HCT116 (cell line): ENCODE data around the gene SLC9A9. TPM values are rescaled to one million over a fixed set of nuclear protein-coding genes. Genes with fewer than 3 reads are reported as not detected.

Experiments
- ATAC-seq: fragments of 200-7000 bp; cut with Tn5 transposase; 2 replicates; pipeline ENCODE4 v1.9.1; 2020; ENCODE audit warnings: mild to moderate bottlenecking, moderate library complexity
- BruUV-seq: library from RNA; stranded (reverse); fragments of 400-500 nt; replicated peaks from 2 replicates; lab custom pipeline; 2021; lab: Mats Ljungman, UMichigan
- CTCF ChIA-PET: fragments of 300-600 bp; sonication (Branson Sonifier 250); formaldehyde crosslinking; loops from one replicate; lab custom pipeline; 2021; ENCODE audit warnings: antibody characterized with exemption; lab: Charles Lee
- POLR2A ChIA-PET: fragments of 300-600, 350-600 bp; sonication (Branson Sonifier 250); formaldehyde crosslinking; loops from one replicate; lab custom pipeline; 2021; ENCODE audit warnings: antibody characterized with exemption; lab: Charles Lee
- RAD21 ChIA-PET, 2 experiments: fragments of 300-600 bp; sonication (Branson Sonifier 250); formaldehyde crosslinking; loops; one replicate each; lab custom pipeline; 2023; ENCODE audit warnings: low total read pairs in 2 of 2; ENCODE audit not compliant: uncharacterized antibody in 2 of 2, unreplicated experiment in 2 of 2, low non-redundant PET in 1 of 2; lab: Charles Lee
- DNase-seq: peaks from one replicate; pipeline ENCODE4 v3.0.0-alpha.2; 2010; ENCODE audit warnings: low read depth, low spot score
- H2AFZ ChIP-seq: fragments of 200-600 bp; shearing (Covaris generic), sonication (generic); 2 replicates; pipeline ENCODE4 v1.6.1; 2017; ENCODE audit warnings: low read depth, mixed run types, mixed read lengths, antibody characterized with exemption, low read length; ENCODE audit not compliant: poor library complexity, severe bottlenecking
- H3K27ac ChIP-seq: 2 replicates; pipeline ENCODE4 v1.5.1; 2012; ENCODE audit warnings: low read depth, low read length
- H3K27me3 ChIP-seq: fragments of 200-600 bp; sonication (generic); 2 replicates; pipeline ENCODE4 v1.6.1; 2016; ENCODE audit warnings: mixed run types, low read length, mixed read lengths; ENCODE audit not compliant: insufficient read depth
- H3K36me3 ChIP-seq, 2 experiments: fragments of 200-500 bp in 1 of 2; fragments of 200-600 bp in 1 of 2; sonication (Bioruptor generic) in 1 of 2; sonication (generic) in 1 of 2; 2 replicates each; pipeline versions ENCODE4 v1.5.1 to v1.6.1; 2014 to 2016; ENCODE audit warnings: low read length in 2 of 2, inconsistent platforms in 1 of 2, mixed read lengths in 1 of 2, mixed run types in 1 of 2; ENCODE audit not compliant: insufficient read depth in 2 of 2, control insufficient read depth in 1 of 2
- H3K4me1 ChIP-seq, 2 experiments: fragments of 200-600 bp in 1 of 2; sonication (generic) in 1 of 2; 2 replicates each; pipeline versions ENCODE4 v1.5.1 to v1.6.1; 2012 to 2017; ENCODE audit warnings: low read length in 2 of 2, inconsistent platforms in 1 of 2, mild to moderate bottlenecking in 1 of 2, mixed read lengths in 1 of 2, mixed run types in 1 of 2, moderate library complexity in 1 of 2; ENCODE audit not compliant: insufficient read depth in 2 of 2, control insufficient read depth in 1 of 2
- H3K4me2 ChIP-seq: fragments of 200-600 bp; sonication (generic); 2 replicates; pipeline ENCODE4 v1.6.1; 2017; ENCODE audit warnings: mixed run types, low read length, mixed read lengths
- H3K4me3 ChIP-seq, 2 experiments: fragments of 200-600 bp in 1 of 2; sonication (generic) in 1 of 2; replicated peaks in 1 of 2; 2 replicates each; pipeline ENCODE4 v1.5.1; 2011 to 2016; ENCODE audit warnings: low read length in 2 of 2, control low read depth in 1 of 2, low read depth in 1 of 2, mild to moderate bottlenecking in 1 of 2, mixed read lengths in 1 of 2, mixed run types in 1 of 2
- H3K79me2 ChIP-seq: fragments of 200-600 bp; sonication (generic); 2 replicates; pipeline ENCODE4 v1.6.1; 2017; ENCODE audit warnings: mild to moderate bottlenecking, mixed run types, low read length, moderate library complexity, mixed read lengths; ENCODE audit not compliant: insufficient read depth
- H3K9ac ChIP-seq: fragments of 200-600 bp; sonication (generic); 2 replicates; pipeline ENCODE4 v1.6.1; 2016; ENCODE audit warnings: low read length, mixed read lengths
- H3K9me2 ChIP-seq: fragments of 200-600 bp; sonication (generic), shearing (Covaris generic); 2 replicates; pipeline ENCODE4 v1.6.1; 2017; ENCODE audit warnings: mixed run types, mild to moderate bottlenecking, moderate library complexity; ENCODE audit not compliant: insufficient read depth
- H3K9me3 ChIP-seq, 2 experiments: fragments of 200-500 bp in 1 of 2; fragments of 200-600 bp in 1 of 2; sonication (Bioruptor generic) in 1 of 2; sonication (generic) in 1 of 2; 2 replicates each; pipeline ENCODE4 v1.6.1; 2014 to 2017; ENCODE audit warnings: low read length in 2 of 2, mixed read lengths in 2 of 2, inconsistent platforms in 1 of 2, low read depth in 1 of 2, mild to moderate bottlenecking in 1 of 2, mixed run types in 1 of 2, moderate library complexity in 1 of 2; ENCODE audit not compliant: control insufficient read depth in 1 of 2, insufficient read depth in 1 of 2
- H4K20me1 ChIP-seq: fragments of 200-600 bp; sonication (generic), shearing (Covaris generic); 2 replicates; pipeline ENCODE4 v1.6.1; 2017; ENCODE audit warnings: mixed run types, mild to moderate bottlenecking, moderate library complexity; ENCODE audit not compliant: insufficient read depth
- CBX3 ChIP-seq: IDR thresholded peaks from 2 replicates; pipeline ENCODE4 v1.6.1; 2012; ENCODE audit warnings: low read depth
- CEBPB ChIP-seq: IDR thresholded peaks from 2 replicates; pipeline ENCODE4 v1.6.1; 2012; ENCODE audit warnings: low read depth
- CTCF ChIP-seq, 3 experiments: fragments of 200-600 bp in 1 of 3; sonication (generic) in 1 of 3; IDR thresholded peaks in 2 of 3; conservative IDR thresholded peaks in 1 of 3; 2 replicates each; pipeline ENCODE4 v1.5.1; 2012 to 2017; ENCODE audit warnings: low read depth in 2 of 3, low read length in 2 of 3, antibody characterized with exemption in 1 of 3, borderline replicate concordance in 1 of 3, control low read depth in 1 of 3, mild to moderate bottlenecking in 1 of 3, mixed read lengths in 1 of 3, mixed run types in 1 of 3, moderate library complexity in 1 of 3; ENCODE audit not compliant: insufficient read depth in 1 of 3
- EGR1 ChIP-seq: IDR thresholded peaks from 2 replicates; pipeline ENCODE4 v1.6.1; 2012; ENCODE audit warnings: low read depth
- ELF1 ChIP-seq: IDR thresholded peaks from 2 replicates; pipeline ENCODE4 v1.6.1; 2012; ENCODE audit warnings: low read depth, borderline replicate concordance
- EZH2 ChIP-seq: fragments of 200-600 bp; sonication (generic); IDR thresholded peaks from 2 replicates; pipeline ENCODE4 v1.6.1; 2017; ENCODE audit warnings: antibody characterized with exemption, mixed run types
- EZH2phosphoT487 ChIP-seq: fragments of 200-600 bp; IDR thresholded peaks from 2 replicates; pipeline ENCODE4 v1.6.1; 2018; ENCODE audit warnings: antibody characterized with exemption, borderline replicate concordance
- FOSL1 ChIP-seq: IDR thresholded peaks from 2 replicates; pipeline ENCODE4 v1.6.1; 2012; ENCODE audit warnings: low read depth
- JUND ChIP-seq: IDR thresholded peaks from 2 replicates; pipeline ENCODE4 v1.6.1; 2012
- POLR2A ChIP-seq: IDR thresholded peaks from 2 replicates; pipeline ENCODE4 v1.7.0; 2011; ENCODE audit warnings: borderline replicate concordance; ENCODE audit not compliant: insufficient read depth, insufficient read length; ENCODE audit errors: extremely low read depth
- POLR2AphosphoS5 ChIP-seq: IDR thresholded peaks from 2 replicates; pipeline ENCODE4 v1.6.1; 2011; ENCODE audit warnings: mild to moderate bottlenecking, low read depth, low read length, moderate library complexity
- SP1 ChIP-seq: IDR thresholded peaks from 2 replicates; pipeline ENCODE4 v1.6.1; 2012; ENCODE audit warnings: low read depth
- SRF ChIP-seq: IDR thresholded peaks from 2 replicates; pipeline ENCODE4 v1.6.1; 2012; ENCODE audit warnings: low read depth
- TCF7L2 ChIP-seq: IDR thresholded peaks from 2 replicates; pipeline ENCODE4 v1.7.0; 2011; ENCODE audit warnings: borderline replicate concordance, inconsistent platforms; ENCODE audit not compliant: insufficient read depth, insufficient read length; ENCODE audit errors: extremely low read depth
- ZNF274 ChIP-seq: fragments of 200-500 bp; sonication (Bioruptor generic); IDR thresholded peaks from 2 replicates; pipeline ENCODE4 v1.6.1; 2014; ENCODE audit warnings: mild to moderate bottlenecking, low read depth, low read length, inconsistent platforms
- intact Hi-C: fragments of 100-400 bp; cut with micrococcal nuclease; formaldehyde crosslinking; loops from 2 replicates; pipeline ENCODE4 v1.10.0; 2022
- total RNA-seq: library from RNA; stranded (reverse); gene quantifications from one replicate; pipeline ENCODE4 v1.2.1, GENCODE V29; 2021; ENCODE audit not compliant: unreplicated experiment
- TF ChIP-seq, protein P1 (sequence below): IDR thresholded peaks from 2 replicates; pipeline ENCODE4 v1.6.1; 2011; ENCODE audit warnings: mild to moderate bottlenecking, low read length, moderate library complexity; ENCODE audit not compliant: insufficient replicate concordance; ENCODE audit errors: extremely low read depth
- TF ChIP-seq, protein P2 (sequence below): IDR thresholded peaks from 2 replicates; pipeline ENCODE4 v1.6.1; 2012; ENCODE audit warnings: low read depth
- TF ChIP-seq, protein P3 (sequence below): IDR thresholded peaks from 2 replicates; pipeline ENCODE4 v1.6.1; 2012
- TF ChIP-seq, protein P4 (sequence below): IDR thresholded peaks from 2 replicates; pipeline ENCODE4 v1.6.1; 2012

The SLC9A9 gene
- total RNA-seq, 1 experiment from 2014 or later: 0.20 TPM

DNA sequence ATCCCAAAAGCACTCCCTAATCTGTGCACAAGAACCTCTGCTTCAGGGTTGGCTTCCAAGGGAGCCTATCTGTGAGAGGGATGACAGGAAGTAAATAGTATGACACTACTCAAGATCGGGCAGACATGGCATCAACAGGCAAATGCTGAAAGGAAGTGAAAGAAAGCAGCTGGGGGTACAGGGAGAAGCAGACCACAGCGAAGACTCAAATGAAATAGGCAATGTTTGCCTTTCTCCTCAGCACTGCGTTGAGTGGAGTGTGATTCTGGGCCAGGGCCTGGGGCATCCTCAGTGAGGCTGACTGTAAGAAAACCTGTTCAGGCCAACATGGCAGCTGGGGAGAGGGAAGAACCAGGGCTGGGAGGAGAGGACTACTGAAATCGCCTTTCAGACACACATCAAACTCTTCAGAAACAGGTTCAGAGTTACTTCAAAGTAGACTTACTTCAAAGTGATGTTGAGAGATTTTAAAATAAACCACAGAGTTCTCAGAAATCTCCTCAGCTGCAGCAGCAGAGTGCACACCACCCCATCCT, 96.6 kb downstream of the SLC9A9 start:
- BruUV-seq: no TSS peak
- H3K9me2 ChIP-seq: no peaks in the 10 kb centered on the region
- no peaks in the 10 kb centered on the region for H3K27me3 ChIP-seq
- ATAC-seq (no peak), DNase-seq (no peak)
- no peak overlapping the region for H2AFZ ChIP-seq
- no peaks in the 10 kb centered on the region for H3K36me3 ChIP-seq
- H3K9me3 ChIP-seq: no peaks in the 10 kb centered on the region
- H3K79me2 ChIP-seq: no peaks in the 10 kb centered on the region
- H3K4me1 ChIP-seq: no peaks in the 10 kb centered on the region
- H3K4me3 ChIP-seq: no peak overlapping the region
- H3K4me2 ChIP-seq: no peak overlapping the region
- no peak overlapping the region for H3K9ac ChIP-seq
- ChIA-PET RAD21 (no interaction called here), POLR2A (no interaction called here), CTCF (no interaction called here)
- intact Hi-C loops: no loop called here
- TF ChIP-seq POLR2AphosphoS5 (no peak), POLR2A (no peak), CBX3 (no peak), CEBPB (no peak), JUND (no peak), ELF1 (no peak), CTCF (IDR thresholded peaks at IDR 0.05 in 2 of 3, conservative IDR thresholded peaks at IDR 0.05 in 1 of 3; ENCODE audit: borderline replicate concordance in 1 of 3, insufficient read depth in 1 of 3, low read depth in 2 of 3, low read length in 2 of 3) (no peak), SRF (no peak), TCF7L2 (no peak), EZH2phosphoT487 (no peak), ZNF274 (no peak), EGR1 (no peak), FOSL1 (no peak), EZH2 (no peak), SP1 (no peak)
- TF ChIP-seq, protein P1, sequence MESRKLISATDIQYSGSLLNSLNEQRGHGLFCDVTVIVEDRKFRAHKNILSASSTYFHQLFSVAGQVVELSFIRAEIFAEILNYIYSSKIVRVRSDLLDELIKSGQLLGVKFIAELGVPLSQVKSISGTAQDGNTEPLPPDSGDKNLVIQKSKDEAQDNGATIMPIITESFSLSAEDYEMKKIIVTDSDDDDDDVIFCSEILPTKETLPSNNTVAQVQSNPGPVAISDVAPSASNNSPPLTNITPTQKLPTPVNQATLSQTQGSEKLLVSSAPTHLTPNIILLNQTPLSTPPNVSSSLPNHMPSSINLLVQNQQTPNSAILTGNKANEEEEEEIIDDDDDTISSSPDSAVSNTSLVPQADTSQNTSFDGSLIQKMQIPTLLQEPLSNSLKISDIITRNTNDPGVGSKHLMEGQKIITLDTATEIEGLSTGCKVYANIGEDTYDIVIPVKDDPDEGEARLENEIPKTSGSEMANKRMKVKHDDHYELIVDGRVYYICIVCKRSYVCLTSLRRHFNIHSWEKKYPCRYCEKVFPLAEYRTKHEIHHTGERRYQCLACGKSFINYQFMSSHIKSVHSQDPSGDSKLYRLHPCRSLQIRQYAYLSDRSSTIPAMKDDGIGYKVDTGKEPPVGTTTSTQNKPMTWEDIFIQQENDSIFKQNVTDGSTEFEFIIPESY: no peak
- TF ChIP-seq, protein P2, sequence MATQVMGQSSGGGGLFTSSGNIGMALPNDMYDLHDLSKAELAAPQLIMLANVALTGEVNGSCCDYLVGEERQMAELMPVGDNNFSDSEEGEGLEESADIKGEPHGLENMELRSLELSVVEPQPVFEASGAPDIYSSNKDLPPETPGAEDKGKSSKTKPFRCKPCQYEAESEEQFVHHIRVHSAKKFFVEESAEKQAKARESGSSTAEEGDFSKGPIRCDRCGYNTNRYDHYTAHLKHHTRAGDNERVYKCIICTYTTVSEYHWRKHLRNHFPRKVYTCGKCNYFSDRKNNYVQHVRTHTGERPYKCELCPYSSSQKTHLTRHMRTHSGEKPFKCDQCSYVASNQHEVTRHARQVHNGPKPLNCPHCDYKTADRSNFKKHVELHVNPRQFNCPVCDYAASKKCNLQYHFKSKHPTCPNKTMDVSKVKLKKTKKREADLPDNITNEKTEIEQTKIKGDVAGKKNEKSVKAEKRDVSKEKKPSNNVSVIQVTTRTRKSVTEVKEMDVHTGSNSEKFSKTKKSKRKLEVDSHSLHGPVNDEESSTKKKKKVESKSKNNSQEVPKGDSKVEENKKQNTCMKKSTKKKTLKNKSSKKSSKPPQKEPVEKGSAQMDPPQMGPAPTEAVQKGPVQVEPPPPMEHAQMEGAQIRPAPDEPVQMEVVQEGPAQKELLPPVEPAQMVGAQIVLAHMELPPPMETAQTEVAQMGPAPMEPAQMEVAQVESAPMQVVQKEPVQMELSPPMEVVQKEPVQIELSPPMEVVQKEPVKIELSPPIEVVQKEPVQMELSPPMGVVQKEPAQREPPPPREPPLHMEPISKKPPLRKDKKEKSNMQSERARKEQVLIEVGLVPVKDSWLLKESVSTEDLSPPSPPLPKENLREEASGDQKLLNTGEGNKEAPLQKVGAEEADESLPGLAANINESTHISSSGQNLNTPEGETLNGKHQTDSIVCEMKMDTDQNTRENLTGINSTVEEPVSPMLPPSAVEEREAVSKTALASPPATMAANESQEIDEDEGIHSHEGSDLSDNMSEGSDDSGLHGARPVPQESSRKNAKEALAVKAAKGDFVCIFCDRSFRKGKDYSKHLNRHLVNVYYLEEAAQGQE: no peak
- TF ChIP-seq, protein P3, sequence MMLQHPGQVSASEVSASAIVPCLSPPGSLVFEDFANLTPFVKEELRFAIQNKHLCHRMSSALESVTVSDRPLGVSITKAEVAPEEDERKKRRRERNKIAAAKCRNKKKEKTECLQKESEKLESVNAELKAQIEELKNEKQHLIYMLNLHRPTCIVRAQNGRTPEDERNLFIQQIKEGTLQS: no peak
- TF ChIP-seq, protein P4, sequence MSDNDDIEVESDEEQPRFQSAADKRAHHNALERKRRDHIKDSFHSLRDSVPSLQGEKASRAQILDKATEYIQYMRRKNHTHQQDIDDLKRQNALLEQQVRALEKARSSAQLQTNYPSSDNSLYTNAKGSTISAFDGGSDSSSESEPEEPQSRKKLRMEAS: no peak
- no peaks in the 10 kb centered on the region for H4K20me1 ChIP-seq
- H3K27ac ChIP-seq: no peak overlapping the region
